HG02763 (cell line): ENCODE results near the gene UBAC1.

Experiments
- ATAC-seq: cut with Tn5 transposase; IDR thresholded peaks from one replicate; pipeline ENCODE4 v1.9.1; 2021; ENCODE audit warnings: mild to moderate bottlenecking, moderate library complexity; ENCODE audit not compliant: unreplicated experiment

The UBAC1 gene

DNA sequence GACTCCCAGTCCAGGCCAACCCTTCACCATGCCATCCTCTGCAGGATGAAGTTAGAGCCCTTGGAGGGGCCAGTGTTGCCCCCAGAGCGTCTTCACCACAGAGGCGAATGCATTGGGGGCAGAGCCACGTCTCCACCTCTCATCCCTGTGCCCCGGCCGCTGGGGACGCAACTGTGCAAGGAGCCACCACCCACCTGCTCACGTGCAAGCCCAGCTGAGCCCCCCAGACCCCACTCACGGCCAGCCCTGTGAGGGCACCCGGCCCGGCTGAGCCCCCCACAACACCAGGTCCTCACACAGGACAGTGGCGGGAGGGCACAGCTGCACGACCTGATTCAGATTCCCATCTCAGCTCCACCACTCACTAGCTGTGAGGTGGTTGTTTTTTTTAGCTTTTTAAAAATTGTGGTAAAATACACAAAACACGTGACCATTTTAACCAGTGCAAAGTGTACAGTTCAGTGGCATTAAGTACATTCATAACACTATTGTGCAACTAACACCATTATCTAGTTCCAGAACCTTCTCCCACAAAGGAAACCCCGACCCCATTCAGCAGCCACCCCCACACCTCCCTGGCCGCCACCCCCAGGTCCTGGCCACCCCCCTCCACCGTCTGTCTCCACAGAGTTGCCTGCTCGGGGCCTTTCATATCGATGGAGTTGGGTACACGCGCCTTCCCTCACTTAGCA, 33.5 kb upstream of the UBAC1 start:
- ATAC-seq: no peak

DNA sequence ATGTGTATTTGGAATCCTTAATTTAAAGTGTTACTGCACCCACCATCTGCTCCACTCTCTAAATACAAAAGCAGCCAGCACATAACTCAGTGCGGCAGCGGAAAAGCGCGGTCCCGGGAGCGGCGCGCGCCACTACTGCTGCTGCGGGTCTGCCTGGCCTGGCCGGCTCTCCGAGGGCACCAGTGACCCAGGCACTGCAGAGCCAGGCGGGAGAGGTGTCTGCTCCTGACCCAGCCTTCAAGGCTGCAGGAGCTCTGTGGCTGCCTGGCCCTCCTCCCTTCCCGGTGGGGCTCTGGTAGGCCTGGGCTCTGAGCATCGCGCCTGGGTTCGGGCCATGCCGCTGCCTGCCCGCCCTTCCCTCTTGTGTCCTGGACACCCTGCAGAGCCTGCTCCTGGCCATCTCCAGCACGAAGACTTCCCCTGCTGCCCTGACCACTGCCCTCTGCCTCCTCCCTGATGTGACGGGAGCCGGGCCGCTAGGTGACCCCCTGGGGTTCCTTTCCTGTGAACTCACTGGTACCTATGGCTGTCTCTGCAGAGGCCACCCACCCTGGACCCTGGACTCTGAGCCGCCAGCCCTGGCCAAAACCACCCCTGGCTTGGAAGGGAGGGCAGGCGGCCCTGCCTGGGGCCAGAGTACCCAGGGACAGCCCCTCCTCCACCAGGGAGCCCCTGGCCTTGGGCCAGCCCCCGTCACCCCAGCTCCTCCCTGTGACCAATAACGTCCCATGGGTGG, 32.8 kb upstream of the UBAC1 start:
- ATAC-seq: no peak

DNA sequence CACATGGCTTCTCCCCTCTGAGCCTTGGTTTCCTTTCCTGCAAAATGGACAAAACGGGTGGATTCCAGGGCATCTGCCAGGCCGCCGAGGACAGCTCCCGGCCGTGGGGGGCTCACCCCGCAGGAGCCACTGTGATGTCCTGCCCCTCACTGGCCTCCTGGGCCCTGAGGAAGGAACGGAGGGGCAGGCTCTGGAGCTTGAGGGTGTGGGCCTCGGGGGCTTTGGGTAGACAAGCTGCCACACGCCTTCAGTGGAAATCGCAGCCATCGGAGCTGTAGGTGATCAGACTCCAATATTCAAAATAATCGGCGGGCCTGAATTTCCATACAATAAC, 32.2 kb upstream of the UBAC1 start:
- no peak for ATAC-seq

DNA sequence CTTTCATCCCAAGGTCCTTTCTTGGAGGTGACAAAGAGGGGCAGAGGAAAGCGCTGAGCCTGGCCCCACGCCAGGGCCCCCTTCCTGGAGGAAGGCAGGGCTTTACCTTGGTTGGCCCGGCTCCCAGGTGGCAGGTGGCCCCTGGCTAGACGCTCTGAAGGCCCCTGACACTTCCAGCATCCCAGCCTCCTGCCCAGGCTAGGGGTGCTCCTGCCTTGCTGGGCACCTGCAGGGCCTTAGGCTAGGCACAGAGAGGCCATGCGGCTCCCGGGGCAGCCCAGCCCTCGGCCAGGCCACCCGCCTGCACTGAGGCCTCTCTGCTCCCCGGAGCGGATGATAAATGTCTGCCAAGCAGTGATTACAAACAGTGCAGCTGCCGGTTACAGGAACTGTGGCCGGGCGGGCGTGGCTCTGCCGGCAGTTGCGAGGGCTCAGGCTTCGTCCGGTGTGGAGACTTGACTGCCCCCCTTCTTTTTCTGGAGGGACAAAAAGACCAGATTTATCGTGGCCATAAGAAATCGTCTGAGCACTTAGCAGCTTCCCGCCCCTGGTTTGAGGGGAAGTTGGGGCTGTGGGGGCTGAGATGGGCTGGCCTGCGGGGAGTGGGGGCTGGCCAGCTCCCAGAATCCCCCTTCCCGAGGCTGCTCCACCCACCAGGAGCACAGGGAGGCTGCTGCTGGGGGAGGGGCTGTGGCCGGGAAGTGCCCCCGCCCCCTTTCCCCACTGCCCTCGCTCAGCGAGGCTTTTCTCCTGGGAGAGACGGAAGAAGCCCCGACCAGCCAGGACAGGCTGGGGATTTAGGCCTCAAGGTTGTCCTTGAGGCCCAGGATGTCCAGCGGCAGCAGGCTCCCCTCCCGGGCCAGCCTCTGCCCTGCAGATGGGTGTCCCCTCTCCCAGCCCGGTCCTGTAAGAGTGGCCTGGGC, 31.6 kb upstream of the UBAC1 start:
- no peak for ATAC-seq

DNA sequence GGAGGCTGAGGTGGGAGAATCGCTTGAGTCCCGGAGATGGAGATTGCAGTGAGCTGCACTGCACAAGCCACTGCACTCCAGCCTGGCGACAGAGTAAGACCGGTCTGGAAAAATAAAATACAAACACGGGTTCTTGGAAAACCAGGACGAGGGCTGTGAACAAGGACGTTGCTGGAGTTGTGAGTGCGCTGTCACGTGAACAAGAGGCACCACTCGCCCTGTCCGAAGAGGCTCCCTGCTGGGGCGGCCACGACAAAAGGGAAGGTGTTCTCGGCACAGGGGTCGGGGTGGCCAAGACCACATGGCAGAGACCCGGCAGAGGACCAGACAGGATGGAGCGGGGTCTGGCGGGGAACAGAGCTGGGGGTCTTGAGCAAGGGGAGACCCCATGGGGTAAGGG, 30.6 kb upstream of the UBAC1 start:
- no peak for ATAC-seq

DNA sequence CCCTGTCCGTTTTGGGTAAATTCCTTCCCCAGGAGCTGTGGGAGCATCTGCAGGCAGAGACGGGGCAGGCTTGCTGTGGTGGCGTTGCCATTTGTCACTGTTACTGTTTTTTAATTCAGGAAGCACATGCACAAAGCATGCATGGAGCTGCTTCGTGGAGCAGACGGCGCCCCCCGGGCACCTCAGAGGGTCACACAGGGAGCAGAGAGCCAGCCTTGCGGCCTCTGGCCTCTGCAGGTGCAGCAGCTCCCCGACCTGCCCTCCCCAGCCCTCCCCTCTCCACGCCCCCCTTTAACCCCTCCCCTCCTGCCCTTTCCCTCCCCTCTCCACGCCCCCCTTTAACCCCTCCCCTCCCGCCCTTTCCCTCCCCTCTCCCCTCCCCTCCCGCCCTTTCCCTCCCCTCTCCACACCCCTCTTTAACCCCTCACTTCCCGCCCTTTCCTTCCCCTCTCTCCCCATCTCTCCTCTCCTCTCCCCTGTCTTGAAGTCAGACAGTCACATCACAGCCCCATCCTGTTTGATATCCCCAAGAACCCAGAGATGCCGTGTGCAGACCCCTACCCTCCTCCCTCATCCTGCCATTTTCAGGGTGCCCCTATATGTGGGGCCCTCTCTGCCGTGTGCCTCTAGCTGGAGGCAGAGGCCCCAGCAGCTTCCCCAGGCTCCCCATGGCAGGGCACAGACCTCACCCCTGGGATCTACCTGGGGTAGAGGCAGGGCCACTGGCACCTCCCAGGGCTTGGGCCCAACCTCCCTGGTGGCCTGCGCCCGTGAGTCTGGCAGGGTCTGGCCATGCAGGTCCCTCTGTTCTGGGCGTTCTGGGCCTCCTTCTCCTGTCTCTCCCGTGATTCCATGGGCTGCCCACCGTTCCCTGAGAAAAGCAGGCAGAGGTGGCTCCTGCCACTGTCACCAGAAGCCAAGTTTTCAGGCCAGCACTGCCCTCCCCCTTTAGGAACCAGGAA, 29.6 kb upstream of the UBAC1 start:
- no peak for ATAC-seq

DNA sequence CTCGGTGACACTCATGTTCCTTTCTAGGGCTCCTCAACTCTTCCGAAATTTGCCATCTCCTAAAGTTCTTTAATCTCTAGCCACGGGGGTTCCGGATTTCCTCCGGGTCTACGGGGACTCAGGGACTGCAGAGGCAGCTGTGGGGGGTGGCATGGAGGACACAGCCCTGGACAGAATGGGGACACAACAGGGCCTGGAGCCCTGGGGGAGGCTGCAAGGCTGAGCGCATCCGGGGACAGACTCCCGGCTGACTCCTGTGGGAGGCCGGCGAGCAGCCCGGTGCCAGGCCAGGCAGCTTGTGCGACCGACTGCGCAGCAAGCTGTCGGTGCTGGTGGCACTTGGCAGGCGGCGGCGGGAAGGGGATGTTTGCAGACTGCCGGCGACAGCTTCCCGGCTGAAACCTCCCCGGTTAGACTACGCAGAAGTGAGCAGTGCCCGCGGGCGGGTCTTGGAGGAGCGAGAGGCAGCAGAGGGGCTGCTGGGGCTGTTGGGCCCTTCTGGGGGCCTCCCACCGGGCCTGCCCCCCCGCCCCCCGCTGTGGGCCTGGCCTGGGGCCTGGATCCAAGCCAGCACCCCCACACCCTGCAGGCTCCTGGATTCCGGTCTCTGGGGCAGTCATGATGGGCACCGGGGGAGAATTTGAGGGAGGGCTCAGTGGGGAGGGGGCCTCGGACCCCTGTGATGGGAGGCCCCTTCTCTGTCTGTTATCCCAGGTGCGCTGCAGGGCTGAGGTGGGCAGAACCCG, 28.7 kb upstream of the UBAC1 start:
- ATAC-seq: no peak

DNA sequence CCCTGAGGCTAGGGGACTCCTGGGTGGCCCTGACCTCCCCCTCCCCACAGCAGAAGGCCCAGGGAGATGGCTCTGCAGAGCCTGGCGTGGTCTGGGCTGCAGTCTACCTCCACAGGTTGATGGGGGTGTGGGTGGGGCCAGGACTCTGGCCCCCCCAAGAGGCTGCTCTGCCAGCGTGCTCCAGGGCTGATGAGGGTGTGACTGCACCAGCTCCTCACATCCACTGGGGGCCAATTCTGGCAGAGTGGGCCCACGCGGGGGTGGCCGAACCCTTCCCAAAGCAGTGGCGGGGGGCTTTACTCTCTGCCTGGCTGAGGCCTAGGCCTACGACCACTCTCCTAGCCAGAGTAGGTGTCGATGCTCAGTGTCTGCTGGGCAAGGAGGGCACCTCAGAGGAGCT, 28.0 kb upstream of the UBAC1 start:
- no peak for ATAC-seq

DNA sequence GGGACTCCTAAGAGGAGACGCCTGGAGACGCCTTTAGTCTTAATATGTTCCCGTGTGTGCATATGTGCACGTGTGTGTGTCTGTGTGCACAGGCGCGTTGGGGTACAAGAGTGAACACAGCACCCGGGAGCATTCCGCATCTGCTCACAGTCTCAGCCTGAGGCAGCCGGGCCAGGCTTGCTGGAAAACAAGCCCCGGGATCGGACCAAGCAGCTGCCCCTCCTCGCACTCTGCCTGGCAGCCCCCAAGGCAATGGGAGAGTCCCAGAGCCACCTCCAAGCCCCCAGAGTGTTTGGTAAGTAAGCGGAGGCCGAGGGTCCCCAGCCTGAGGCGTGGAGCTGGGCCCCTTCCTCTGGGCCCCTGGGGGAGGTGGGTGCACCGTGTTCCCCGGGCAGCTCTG, 27.3 kb upstream of the UBAC1 start:
- ATAC-seq: no peak

DNA sequence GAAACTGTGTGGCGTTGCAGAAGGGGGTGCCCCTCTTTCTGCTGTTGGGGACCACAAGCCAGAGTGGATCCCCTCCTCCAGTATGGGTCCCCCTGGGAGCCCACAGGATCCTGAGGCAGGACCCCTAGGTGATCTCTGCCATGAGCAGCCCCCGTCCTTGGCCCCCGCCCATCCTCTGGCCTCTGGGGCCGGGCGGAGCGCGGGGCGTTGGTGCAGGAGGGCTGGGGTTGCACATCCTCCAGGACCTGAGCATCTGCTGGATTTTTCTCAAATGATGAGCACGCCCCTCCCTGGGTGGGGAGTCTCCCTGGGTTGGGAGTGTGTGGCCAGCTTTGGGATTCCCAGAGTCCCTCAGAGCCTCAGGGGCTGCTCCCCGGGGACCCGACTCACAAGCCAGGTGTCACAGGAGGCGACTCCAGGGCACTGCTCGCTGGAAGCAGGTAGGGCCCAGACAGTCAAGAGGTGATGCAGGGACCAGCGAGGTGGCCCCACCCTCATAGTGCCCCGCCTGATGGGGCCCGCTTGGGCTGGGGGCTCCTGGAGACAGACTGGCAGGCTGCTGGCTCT, 26.7 kb upstream of the UBAC1 start:
- ATAC-seq: no peak

DNA sequence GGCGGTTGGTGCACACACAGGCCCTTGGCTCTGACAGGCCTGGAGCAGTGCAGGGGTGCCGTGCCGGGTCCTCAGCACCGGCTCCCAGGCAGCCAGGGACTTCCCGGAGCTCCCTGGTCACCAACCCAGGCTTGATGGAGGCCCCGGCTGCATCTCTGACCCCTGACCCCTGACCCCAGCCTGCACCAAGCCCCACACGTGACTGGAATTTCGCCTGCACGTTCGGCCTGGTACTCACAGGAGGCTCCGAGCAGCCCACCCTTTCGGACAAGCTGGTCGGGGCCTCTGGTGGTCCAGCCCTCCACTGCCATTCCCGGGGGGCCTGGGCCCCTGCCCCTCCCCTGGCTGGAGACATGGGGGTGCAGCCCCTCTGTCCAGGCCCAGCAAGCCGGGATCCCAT, 25.4 kb upstream of the UBAC1 start:
- no peak for ATAC-seq

DNA sequence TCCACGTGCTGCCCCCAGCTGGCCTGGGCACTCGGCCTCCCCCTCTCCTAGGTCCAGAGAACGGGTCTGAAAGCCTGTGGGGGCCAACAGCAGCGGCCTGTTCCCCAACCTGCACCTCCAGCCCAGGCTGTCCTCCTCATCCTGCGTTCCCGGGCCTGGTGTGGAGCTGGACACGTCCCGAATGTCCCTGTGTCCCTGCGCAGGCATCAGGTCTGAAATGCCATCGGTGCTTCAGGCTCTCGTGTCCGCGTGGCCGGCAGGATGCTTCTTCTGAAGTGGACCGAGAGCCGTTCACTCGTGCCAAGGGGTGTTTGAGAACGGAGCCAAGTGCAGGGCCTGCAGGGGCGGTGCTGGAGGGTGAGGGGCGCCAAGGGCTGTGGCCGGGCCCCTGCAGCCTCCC, 24.7 kb upstream of the UBAC1 start:
- no peak for ATAC-seq

DNA sequence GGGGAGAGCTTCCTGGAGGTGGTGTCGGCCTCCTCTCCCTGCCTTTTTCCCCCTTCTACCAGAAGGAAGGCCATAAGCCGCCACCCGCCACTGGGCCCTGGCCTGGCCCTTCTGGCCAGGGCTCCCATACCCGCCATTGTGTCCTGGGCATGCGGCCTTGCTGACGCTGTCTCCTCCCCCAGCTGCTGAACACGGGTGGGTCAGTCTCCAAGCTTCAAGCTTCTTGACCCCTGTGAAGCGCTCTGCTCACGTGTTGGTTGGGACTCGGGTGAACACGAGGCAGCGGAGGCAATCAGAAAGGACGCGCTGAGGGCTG, 24.2 kb upstream of the UBAC1 start:
- ATAC-seq: no peak

DNA sequence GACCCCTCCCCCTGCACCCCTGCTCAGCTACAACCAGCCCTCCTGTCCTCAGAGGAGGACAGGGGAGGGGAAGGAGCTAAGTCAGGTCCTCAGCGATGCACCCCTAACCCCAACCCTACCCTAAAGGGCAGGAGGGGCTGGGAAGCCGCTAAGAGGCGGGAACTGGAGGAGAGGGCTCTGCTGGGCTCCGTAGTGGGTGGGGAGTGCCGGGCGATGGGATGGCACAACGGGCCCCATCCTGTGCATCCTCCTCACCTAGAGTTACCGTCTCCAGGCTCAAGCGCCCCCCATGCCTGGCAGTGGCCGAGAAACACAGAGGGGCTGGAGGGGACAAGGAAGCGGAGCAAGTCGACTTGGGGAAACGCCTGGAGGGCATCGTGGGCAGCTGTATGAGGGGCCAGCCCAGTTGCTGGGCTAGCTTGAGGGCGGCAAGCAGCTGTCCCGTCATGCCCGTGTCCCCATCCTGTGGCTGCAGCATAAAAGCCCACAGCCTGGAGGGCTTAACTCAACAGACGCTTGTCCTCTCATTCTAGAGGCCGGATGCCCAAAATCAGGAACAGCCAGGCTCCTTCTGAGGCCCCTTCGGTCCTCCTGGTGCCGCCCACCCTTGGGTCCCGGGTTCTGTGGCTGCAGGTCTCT, 23.0 kb upstream of the UBAC1 start:
- ATAC-seq: no peak

DNA sequence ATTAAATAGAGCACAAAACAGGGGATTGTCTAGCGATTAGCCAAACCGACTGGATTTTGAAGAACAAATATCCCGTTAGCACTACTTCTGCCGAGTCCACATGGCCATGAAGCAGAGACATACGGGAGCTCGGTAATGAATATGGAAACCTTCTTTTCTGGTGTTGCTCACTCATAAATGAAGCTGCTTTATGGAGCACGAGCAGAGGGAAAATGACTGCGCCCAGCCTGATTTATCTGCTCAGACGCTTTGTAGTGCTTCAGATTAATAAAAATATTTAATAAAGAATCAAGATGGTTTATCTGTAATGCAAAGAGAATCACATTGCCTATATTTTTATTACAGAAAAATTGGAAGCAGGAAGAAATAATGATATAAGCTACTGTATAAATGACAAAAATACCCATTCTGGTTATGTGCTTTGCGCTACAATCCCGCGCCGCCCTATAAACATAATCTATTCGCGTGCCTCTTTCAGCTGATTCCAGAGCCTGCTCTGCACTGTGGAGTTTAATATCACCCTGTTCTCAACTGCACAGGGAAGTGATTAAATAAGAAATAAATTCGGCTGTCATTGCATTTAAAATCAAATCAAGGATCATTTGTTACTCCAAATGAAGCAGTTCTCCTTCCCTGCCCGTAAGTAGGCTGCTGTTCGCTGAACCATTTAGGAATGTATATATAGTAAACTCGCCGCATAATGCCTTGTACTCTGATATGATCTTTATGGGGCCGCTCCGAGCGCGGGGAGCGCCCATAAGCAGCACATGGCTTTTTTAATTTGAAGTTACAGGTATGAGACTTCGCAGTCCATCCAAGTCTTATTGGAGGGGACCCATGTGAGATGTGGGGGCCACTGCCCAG, 22.3 kb upstream of the UBAC1 start:
- ATAC-seq: no peak

DNA sequence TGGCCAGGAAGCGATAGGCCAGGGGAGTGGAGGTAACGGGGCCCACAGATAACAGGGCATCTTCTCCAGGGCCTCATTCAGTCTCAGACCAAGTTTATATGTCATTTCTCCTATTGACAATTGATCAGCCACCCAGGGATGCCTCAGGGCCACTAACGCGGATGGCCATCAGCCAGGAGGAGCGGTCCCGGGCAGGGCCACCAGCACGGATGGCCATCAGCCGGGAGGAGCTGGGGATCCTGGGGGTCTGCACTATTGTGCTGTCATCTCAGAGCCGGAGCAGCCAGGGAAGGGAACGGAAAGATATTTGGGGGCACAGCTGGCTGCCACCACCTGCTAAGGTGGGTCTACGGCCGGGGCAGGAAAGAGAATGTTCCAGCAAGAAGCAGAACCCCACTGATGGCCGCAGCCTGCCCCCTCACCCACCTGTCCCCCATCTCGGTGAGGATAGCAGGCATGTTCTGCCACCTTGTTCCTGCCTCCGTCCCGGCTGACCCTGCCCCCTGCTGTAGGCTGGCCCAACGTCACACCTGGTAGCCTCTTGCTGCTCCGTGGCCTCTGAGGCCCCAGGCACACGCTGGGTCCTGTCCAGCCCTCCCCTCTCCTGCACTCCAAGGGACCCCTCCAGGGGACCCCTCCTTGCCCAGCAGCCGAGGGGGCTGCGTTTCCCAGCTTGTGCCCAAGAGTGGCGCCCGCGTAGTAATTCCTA, 21.5 kb upstream of the UBAC1 start:
- no peak for ATAC-seq

DNA sequence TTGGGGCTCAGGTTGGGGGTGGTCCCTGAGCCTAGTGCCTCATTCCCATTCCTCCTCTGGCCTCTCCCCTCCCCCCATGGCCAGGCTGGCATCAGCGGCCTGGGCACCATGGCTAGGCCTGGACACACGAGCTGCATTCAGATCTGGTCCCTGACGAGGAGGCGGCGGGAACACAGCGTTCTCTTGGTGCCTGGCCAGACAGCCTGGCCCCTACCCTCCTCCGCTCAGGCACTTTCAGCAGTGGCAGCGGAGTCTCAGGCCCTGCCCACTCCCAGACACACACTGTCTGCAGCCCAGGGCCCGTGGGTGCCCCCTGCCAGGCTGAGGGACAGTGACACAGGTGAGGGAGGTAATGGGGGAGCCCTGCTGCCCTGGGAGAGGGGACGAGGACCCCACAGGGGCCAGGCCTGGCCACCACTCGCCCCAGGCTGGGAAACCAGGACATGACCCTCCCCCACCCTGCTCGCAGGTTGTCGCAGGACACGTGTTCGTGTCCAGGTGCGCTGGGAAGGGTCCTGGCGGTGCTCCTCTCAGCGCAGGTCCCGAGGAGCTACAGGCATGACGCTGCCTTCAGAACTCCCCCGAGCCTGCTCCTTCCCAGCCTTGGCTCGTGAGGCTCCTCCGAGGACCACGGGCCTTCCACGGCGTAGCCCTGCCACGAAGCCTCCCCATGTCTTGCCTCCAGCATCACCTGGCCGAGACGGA, 19.9 kb upstream of the UBAC1 start:
- no peak for ATAC-seq
